Spleen (tissue), 11 donors: ENCODE measurements around the gene MAGI2. TPM values are rescaled to one million over a fixed set of nuclear protein-coding genes. Genes with fewer than 3 reads are reported as not detected.

ENCODE experiments used
- DNase-seq: peaks from one replicate; pipeline ENCODE4 v3.0.0-alpha.2; 2020
- H3K27ac ChIP-seq, 8 donors: fragments of 200-600 bp; sonication (generic) in 7 of 8; 1 replicate in 4 of 8; 2 replicates in 4 of 8; pipeline versions ENCODE4 v1.5.0 to v1.8.0; 2016 to 2021; ENCODE audit warnings: inconsistent platforms in 4 of 8, mild to moderate bottlenecking in 4 of 8, moderate library complexity in 1 of 8
- H3K27me3 ChIP-seq, 7 donors: fragments of 200-600 bp; sonication (generic) in 6 of 7; replicated peaks in 1 of 7; 1 replicate in 4 of 7; 2 replicates in 3 of 7; pipeline versions ENCODE4 v1.5.0 to v1.8.0; 2016 to 2021; ENCODE audit warnings: inconsistent platforms in 3 of 7, mild to moderate bottlenecking in 1 of 7
- H3K36me3 ChIP-seq, 6 donors: fragments of 200-600 bp; sonication (generic) in 5 of 6; 1 replicate in 4 of 6; 2 replicates in 2 of 6; pipeline versions ENCODE4 v1.5.0 to v1.8.0; 2016 to 2021; ENCODE audit warnings: inconsistent platforms in 2 of 6
- H3K4me1 ChIP-seq, 6 donors: fragments of 200-600 bp; sonication (generic) in 5 of 6; 1 replicate in 3 of 6; 2 replicates in 3 of 6; pipeline versions ENCODE4 v1.5.0 to v1.8.0; 2016 to 2021; ENCODE audit warnings: inconsistent platforms in 3 of 6
- H3K4me3 ChIP-seq, 8 donors: fragments of 200-600 bp; sonication (generic) in 7 of 8; 1 replicate in 4 of 8; 2 replicates in 4 of 8; pipeline versions ENCODE4 v1.5.0 to v1.8.0; 2016 to 2021; ENCODE audit warnings: inconsistent platforms in 4 of 8, mild to moderate bottlenecking in 4 of 8, moderate library complexity in 2 of 8
- H3K9me3 ChIP-seq, 8 donors: fragments of 200-600 bp; sonication (generic) in 7 of 8; 1 replicate in 4 of 8; 2 replicates in 4 of 8; pipeline versions ENCODE4 v1.5.0 to v1.8.0; 2016 to 2021; ENCODE audit warnings: inconsistent platforms in 4 of 8
- POLR2A ChIP-seq, 3 donors: fragments of 450-650 bp; IDR thresholded peaks; one replicate each; pipeline ENCODE4 v1.5.1; 2017; ENCODE audit warnings: antibody characterized with exemption in 3 of 3, mild to moderate bottlenecking in 1 of 3
- POLR2AphosphoS5 ChIP-seq, 3 donors: sonication (generic); formaldehyde crosslinking; IDR thresholded peaks; one replicate each; pipeline ENCODE4 v1.5.1; 2017; ENCODE audit warnings: antibody characterized with exemption in 3 of 3
- WGBS, 5 donors: extraction: QIAGEN DNeasy Blood & Tissue Kit in 3 of 5; methylation state at CpG; one replicate each; pipeline versions ENCODE4 v1.1.5 to v1.1.7; 2013 to 2018; 5-methylcytosine and 5-hydroxymethylcytosine counted together
- intact Hi-C: fragments of 100-400 bp; cut with DNase I; formaldehyde crosslinking; loops from one replicate; pipeline ENCODE4 v1.15.0; 2023; ENCODE audit warnings: low total_unique reads
- polyA plus RNA-seq, 3 donors: library from polyadenylated mRNA; stranded (reverse); fragments of 200-250 nt; gene quantifications; one replicate each; pipeline ENCODE4 v1.2.1, GENCODE V29; 2013
- total RNA-seq, 7 donors: library from RNA; depleted of rRNA in 3 of 7; stranded (reverse); fragments of >200 nt in 3 of 7; fragmentation: NEBNext Ultra II Directional in 4 of 7; extraction: Animal tissue kit (Norgen Biotek cat#: 25700) in 4 of 7; gene quantifications; one replicate each; pipeline versions ENCODE4 v1.1.0 to v1.2.1, GENCODE V29; 2016 to 2021
- TF ChIP-seq, protein P1 (sequence below), 11 experiments: fragments of 200-600 bp in 7 of 11; fragments of 450-650 bp in 4 of 11; sonication (generic) in 4 of 11; IDR thresholded peaks in 8 of 11; conservative IDR thresholded peaks in 3 of 11; 1 replicate in 7 of 11; 2 replicates in 4 of 11; pipeline versions ENCODE4 v1.4.0 to v1.8.0; 2016 to 2021; ENCODE audit warnings: antibody characterized with exemption in 11 of 11, inconsistent platforms in 4 of 11, mild to moderate bottlenecking in 1 of 11
- donor health status: healthy with polysubstance abuse.
- donor health status: DM: no; HTN: no; CAD: no; lungs with moderate emphysema.
- donor health status: DM: no; HTN: no; CAD: no.
- donor health status: Bipolar disorder and iron deficiency.
- donor health status: healthy.
- donor health status: DM: no; HTN: no; CAD: no.
- donor health status: DM: yes; HTN: yes; CAD: no.

MAGI2 gene
- total and polyA plus RNA-seq, 10 donors, result 0.74 to 18.1 (median 11.1) TPM

GRCh38 chr7:78609281-78609680, 844.2 kb downstream of the MAGI2 start:
- H3K4me1 ChIP-seq, result no peaks in the 10 kb centered on the region
- 82 to 90% (median 83%) methylated on average over 2 of the region's 2 CpGs for WGBS, 5 donors
- no peaks in the 10 kb centered on the region for H3K36me3 ChIP-seq
- no peaks in the 10 kb centered on the region for H3K27me3 ChIP-seq
- intact Hi-C loops, result no loop called here
- TF ChIP-seq POLR2AphosphoS5 (IDR thresholded peaks at IDR 0.05), result no peak
- TF ChIP-seq POLR2A (IDR thresholded peaks at IDR 0.05), result no peak
- TF ChIP-seq, protein P1, sequence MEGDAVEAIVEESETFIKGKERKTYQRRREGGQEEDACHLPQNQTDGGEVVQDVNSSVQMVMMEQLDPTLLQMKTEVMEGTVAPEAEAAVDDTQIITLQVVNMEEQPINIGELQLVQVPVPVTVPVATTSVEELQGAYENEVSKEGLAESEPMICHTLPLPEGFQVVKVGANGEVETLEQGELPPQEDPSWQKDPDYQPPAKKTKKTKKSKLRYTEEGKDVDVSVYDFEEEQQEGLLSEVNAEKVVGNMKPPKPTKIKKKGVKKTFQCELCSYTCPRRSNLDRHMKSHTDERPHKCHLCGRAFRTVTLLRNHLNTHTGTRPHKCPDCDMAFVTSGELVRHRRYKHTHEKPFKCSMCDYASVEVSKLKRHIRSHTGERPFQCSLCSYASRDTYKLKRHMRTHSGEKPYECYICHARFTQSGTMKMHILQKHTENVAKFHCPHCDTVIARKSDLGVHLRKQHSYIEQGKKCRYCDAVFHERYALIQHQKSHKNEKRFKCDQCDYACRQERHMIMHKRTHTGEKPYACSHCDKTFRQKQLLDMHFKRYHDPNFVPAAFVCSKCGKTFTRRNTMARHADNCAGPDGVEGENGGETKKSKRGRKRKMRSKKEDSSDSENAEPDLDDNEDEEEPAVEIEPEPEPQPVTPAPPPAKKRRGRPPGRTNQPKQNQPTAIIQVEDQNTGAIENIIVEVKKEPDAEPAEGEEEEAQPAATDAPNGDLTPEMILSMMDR (IDR thresholded peaks at IDR 0.05 in 8 of 11, conservative IDR thresholded peaks at IDR 0.05 in 3 of 11), result no peak
- H3K9me3 ChIP-seq, result no peaks in the 10 kb centered on the region
- H3K27ac ChIP-seq, result no peak overlapping the region
- no peak overlapping the region for H3K4me3 ChIP-seq
- DNase-seq, result no peak

DNA sequence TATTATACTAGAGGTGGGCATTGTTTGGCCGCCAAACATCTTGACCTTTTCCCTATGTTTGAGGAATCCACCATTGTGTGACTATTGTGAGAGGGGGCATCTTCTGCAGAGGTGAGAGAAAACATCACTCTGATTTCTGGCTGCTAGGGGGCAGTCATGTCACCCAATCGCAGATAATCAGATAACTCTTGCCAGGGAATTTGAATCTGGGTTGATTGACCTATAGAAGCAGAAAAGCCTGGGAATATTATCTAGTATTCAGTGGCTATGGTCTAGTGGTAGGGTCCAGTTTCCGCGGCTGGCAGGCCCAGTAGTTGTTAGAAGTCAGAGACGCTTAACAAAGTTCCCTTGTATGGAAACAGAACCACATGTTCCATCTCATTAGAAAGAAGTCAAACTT, 846.4 kb downstream of the MAGI2 start:
- Histone ChIP-seq H3K27ac (no peak overlapping the region), H3K4me3 (no peak overlapping the region), H3K9me3 (no peaks in the 10 kb centered on the region), H3K27me3 (no peaks in the 10 kb centered on the region), H3K36me3 (no peaks in the 10 kb centered on the region), H3K4me1 (no peaks in the 10 kb centered on the region)
- 74 to 82% (median 78%) methylated on average over 5 of the region's 5 CpGs for WGBS, 5 donors
- DNase-seq, result no peak
- intact Hi-C loops, result no loop called here
- TF ChIP-seq POLR2AphosphoS5 (IDR thresholded peaks at IDR 0.05) (no peak), POLR2A (IDR thresholded peaks at IDR 0.05) (no peak)
- TF ChIP-seq, protein P1 (IDR thresholded peaks at IDR 0.05 in 8 of 11, conservative IDR thresholded peaks at IDR 0.05 in 3 of 11), result no peak

- intact Hi-C loops, result no loop called here
- no peak overlapping the region for H3K27ac ChIP-seq
These were observed 848.3 kb downstream of the MAGI2 start for GRCh38 chr7:78605119-78605518.

GRCh38 chr7:78601728-78602127, 851.7 kb downstream of the MAGI2 start:
- Histone ChIP-seq H3K27ac (no peak overlapping the region), H3K36me3 (no peaks in the 10 kb centered on the region), H3K27me3 (no peaks in the 10 kb centered on the region), H3K4me3 (no peak overlapping the region), H3K9me3 (no peaks in the 10 kb centered on the region), H3K4me1 (no peaks in the 10 kb centered on the region)
- WGBS, 5 donors, result 62 to 76% (median 70%) methylated on average over 2 of the region's 2 CpGs
- intact Hi-C loops, result no loop called here
- no peak for TF ChIP-seq POLR2A (IDR thresholded peaks at IDR 0.05)
- no peak for TF ChIP-seq POLR2AphosphoS5 (IDR thresholded peaks at IDR 0.05)
- TF ChIP-seq, protein P1 (IDR thresholded peaks at IDR 0.05 in 8 of 11, conservative IDR thresholded peaks at IDR 0.05 in 3 of 11), result no peak
- DNase-seq, result no peak

More at GRCh38 chr7:78605119-78605518, 848.3 kb downstream of the MAGI2 start:
- no peaks in the 10 kb centered on the region for H3K36me3 ChIP-seq
- DNase-seq, result no peak
- 64 to 85% (median 74%) methylated on average over 1 of the region's 1 CpG for WGBS, 5 donors
- no peaks in the 10 kb centered on the region for H3K27me3 ChIP-seq
- TF ChIP-seq POLR2A (IDR thresholded peaks at IDR 0.05), result no peak
- TF ChIP-seq, protein P1 (IDR thresholded peaks at IDR 0.05 in 8 of 11, conservative IDR thresholded peaks at IDR 0.05 in 3 of 11), result no peak
- no peak for TF ChIP-seq POLR2AphosphoS5 (IDR thresholded peaks at IDR 0.05)
- H3K4me1 ChIP-seq, result no peaks in the 10 kb centered on the region
- no peaks in the 10 kb centered on the region for H3K9me3 ChIP-seq
- H3K4me3 ChIP-seq, result no peak overlapping the region
